ENCODE measurements around the gene RCCD1.
"Not testable (repeated sequence)": the region's sequence is repeated elsewhere in the genome, so short reads cannot be mapped to it uniquely, and the experiment has no call there.

Gene RCCD1

DNA sequence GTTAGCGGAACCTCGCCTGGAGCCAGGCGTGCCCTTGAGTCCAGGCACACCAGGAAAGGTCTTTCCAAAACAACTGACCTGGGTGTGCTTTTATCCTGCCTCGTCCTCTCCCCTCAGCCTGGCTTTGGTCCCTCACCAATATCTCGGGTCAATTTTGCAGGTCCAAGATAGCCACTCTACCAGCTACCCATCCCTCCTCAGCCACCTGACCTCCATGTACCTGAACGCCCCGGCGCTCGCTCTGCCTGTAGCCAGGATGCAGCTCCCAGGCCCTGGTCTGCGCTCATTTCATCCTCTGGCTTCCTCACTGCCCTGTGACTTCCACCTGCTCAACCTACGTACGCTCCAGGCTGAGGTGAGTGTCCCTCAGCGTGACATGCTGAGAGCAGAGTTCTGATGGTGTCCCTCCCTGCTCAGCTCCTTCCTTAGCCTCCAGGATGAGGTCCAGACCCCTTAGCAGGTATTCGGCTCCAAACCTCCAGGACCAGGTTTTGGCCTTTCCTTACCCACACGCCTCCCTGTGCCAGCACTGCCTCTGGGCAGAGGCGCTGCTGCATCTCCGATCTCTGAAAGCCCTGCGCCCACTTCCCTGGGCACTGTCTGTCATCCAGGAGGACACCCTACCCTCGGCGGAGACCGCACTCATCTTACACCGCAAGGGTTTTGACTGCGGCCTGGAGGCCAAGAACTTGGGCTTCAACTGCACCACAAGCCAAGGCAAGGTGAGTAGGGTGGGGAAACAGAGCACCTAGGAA, 36.5 kb upstream of the RCCD1 start:
- no peak for DNase-seq (ENCODE audit: low spot score)

DNA sequence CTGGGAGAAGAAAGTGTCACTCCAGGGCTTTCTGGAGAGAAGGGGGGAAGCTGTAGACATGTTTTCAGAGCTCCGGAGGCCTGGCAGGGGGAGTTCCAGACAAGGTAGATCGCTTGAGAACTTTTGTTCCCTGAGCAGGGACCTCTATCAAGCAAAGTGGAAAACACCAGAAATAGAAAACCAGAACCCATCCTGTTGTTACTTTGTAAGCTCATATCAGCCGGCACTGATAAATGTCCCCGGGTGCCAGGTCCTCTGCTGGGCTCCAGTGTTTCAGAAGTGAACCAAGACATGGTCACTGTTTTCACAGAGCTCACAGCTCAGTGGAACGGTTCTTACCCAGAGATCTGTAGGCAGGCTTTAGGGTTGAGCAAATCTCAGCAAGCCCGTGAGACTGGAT, 35.8 kb upstream of the RCCD1 start:
- no peak for DNase-seq (ENCODE audit: low spot score)

DNA sequence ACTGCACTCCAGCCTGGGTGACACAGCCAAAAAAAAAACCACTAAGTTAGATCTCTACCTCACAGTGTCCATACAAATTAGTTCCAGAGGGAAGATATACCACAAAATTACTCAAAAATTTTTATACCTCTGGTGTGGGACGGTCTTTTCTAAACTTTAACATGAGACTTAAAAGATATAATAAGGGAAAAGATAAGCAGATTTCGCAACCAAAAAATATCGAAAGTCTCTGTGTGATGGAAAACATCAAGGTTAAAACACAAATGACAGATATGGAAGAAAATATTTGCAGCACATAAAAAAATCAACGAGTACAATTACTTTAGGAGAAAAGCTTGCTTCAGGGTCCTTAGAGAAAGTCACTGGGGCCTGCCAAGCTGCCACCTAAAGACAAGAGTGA, 32.8 kb upstream of the RCCD1 start:
- DNase-seq (ENCODE audit: low spot score): no peak

DNA sequence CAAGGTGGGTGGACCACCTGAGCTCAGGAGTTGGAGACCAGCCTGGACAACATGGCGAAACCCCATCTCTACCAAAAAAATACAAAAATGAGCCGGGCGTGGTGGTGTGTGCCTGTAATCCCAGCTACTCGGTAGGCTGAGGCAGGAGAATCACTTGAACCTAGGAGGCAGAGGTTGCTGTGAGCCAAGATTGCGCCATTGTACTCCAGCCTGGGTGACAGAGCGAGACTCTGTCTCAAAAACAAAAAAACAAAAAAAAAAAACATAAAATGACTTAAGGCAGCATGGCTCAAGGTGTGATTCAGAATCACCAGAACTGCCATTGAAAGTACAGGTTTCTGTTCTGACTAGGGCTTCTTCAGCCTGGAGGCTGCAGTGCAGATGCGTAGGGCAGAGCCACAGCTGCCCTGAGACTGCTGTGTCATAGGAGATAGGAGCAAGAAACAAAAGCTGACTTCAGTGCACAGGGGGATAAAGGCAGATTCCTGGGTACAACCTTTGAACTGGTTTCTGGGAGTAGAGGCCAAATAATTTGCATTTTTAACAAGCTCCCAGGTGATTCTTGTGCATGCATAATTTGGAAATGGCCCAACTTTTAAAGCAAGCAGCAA, 31.9 kb upstream of the RCCD1 start:
- DNase-seq (ENCODE audit: low spot score): not testable (repeated sequence)

DNA sequence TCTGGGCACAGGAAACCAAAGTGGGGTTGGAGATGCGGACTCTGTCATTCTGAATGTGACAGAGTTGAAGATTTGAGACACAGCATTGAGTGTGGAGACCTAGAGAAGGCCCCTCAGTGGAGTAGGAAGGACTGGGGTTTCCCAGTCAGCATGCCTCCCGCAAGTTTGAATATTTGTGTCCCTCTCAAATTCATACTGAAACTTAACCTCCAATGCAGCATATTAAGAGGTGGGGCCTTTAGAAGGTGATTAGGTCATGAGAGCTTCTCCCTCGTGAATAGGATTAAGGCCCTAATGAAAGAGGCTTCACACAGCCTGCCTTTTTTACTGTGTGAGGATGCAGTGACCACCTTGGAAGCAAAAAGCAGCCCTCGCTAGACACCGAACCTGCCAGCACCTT, 30.3 kb upstream of the RCCD1 start:
- no peak for DNase-seq (ENCODE audit: low spot score)

DNA sequence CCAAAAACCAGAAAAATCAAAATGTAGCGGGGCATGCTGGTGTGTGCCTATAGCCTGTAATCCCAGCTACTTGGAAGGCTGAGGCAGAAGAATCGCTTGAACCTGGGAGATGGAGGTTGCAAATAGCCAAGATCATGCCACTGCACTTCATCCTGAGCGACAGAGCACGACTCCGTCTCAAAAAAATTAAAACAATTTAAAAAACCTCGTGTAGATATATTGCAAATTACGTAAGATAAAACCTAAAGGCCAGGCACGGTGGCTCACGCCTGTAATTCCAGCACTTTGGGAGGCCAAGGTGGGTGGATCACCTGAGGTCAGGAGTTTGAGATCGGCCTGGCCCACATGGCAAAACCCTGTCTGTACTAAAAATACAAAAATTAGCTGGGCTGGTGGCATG, 27.9 kb upstream of the RCCD1 start:
- DNase-seq (ENCODE audit: low spot score): not testable (repeated sequence)

DNA sequence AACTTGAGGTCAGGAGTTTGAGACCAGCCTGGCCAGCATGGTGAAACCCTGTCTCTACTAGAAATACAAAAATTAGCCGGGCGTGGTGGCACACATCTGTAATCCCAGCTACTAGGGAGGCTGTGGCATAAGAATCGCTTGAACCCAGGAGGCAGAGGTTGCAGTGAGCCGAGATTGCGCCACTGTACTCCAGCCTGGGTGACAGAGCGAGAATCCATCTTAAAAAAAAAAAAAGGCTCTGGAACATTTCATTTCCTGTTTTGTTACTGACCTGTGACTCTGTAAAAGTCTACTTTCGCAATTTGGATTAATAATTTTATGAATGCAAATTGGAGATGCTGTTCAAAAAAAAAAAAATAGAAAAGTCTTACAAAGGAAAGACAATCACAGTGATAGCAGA, 26.6 kb upstream of the RCCD1 start:
- not testable (repeated sequence) for DNase-seq (ENCODE audit: low spot score)

DNA sequence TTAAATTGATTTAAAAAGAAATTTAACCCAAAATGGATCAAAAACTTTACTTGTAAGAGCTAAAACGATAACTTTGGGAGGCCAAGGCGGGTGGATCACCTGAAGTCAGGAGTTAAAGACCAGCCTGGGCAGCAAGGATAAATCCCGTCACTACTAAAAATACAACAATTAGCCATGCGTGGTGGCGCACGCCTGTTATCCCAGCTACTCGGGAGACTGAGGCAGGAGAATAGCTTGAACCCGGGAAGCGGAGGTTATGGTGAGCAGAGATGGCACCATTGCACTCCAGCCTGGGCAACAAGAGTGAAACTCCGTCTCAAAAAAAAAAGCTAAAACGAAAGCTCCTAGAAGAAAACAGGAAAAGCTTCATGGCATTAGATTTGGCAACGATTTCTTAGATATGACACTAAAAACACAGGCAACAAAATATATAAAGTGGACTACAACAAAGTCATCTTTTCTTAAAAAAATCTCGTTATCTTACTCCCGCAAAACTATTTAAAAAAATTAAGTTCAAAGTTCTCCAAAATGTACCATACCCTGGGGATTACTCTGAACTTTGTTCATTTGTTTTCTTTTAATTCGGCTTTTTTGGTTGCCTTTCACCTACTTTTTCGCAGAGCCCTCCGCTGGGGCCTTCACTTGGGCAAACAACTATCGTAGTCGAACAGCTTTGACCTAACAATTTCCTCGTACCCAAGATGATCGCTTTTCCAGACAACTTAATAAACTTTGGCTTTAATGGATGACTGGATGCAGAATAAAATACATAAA, 25.3 kb upstream of the RCCD1 start:
- DNase-seq (ENCODE audit: low spot score): no peak

DNA sequence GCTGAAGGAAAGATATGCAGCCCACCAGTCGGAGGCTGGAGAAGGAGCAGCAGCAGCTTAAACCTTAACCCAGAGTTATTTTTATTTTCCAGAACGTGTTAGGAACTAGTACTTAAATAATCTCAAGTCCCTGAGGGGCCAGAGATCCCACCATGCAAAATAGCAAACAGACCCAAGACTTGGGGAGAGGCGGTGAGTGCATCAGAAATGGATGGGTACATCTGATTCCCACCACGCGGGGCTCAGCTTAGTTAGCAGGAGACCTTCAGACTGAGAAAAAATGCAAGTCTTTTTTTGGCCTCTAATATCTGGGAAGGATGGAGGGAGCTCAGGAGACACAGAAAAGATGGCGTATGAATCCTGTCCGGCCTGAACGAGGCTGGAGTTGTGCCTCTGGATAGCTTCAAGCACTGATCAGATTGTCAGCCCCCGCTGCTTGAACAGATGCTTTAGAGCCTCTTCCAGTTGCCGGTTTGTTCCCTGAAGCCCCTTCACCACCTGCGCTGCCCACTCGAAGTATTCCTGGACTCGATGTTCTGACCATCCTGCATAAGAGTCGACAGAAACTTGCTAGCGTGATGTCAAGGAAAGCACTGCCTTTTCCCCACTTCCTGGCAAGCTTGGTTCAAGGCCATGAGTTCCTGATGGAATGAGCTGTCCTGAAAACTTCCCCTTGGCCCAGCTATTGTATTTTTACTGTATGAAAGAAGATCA, 23.7 kb upstream of the RCCD1 start:
- DNase-seq (ENCODE audit: low spot score): no peak

DNA sequence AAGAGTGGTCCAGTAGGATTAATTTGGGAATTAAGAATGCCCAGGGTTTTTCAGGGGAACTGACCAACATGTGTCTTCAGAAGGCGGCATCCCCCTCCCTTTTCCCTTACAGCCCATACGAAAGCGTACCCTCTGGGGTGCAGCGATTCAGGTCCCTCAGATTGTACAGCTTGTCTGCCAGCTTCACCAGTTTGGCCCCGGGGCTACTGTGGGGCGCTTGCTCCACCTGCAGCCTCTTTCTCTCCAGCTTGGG, 23.2 kb upstream of the RCCD1 start:
- DNase-seq (ENCODE audit: low spot score): no peak

DNA sequence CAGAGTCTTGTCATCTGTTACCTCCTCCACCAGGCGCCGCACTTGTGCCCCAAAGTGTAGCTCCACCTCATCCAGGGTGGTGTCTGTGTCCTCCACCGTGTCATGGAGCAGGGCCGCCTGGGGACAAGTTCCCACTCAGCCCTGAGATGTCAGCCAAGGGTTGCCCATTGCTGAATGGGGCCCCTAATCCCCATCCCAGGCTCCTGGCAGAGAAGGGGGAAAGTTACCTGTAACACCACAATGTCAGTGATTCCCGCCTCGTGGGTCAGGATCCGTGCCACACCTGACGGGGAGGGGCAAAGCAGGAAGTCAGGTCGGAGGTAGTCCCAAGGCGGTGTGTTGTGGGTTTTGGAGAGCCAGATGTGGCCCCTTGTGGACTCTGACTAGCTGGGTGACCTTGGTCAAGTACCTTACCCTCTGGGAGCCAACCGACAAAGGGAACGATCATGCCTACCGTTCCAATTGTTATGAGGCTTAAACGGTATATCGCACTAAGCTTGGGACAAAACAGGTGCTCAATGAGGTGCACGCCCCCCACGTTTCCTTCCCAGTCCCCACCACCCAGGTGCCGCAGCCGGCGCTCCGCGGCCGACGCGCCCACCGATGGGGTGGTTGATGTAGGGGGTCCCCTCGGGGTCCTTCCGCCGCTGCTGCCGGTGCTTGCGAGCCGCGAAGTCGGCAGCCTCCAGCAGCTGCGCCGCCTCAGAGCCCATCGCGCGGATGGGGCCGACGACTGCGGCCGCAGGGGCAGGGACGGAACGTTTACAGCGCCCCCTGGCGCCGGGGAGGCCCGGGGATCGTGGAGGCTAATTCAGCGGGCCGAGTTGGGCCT, 22.6 kb upstream of the RCCD1 start, which contains the start of gene HDDC3:
TSS of gene HDDC3 (minus strand) at position 722 of the 832 bp plus-strand sequence. CDS start at position 713, 9 bp downstream.
- DNase-seq (ENCODE audit: low spot score): peak; percentile 82

DNA sequence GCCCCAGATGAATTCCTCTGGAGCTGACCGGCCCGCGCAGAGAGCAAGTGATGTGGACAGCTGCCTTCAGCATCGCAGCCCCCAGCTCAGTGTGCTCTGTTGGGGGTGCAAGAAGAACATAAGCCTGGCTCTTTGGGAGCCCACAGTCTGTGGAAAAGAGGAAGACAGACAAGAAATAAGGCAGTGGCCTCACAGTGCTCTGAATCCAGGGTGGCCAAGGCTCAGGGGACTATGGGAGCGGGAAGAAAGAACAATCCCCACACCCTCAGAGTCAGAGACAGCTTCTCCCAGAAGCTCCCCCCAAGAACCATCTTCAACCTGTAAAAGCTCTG, 22.1 kb upstream of the RCCD1 start:
- DNase-seq (ENCODE audit: low spot score): no peak

DNA sequence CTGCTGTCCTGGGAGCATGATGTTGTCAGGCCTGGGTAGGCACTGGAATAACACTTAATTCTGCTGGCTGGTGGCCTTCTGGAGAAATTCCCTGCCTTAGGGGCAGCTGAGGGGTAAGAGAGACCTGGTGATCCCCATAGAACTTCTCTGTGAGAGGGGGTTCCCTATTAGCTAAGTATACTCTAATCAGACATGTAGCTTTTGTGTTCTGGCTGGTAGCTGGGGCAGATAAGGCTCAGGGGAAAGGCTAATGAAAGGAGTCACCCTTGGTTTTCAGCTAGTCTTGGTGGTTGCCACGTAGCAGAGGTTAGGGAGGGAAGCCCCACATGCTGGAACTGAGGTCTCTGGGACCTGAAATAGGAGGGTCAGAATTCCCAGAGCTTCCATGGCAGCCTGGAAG, 21.4 kb upstream of the RCCD1 start:
- no peak for DNase-seq (ENCODE audit: low spot score)

DNA sequence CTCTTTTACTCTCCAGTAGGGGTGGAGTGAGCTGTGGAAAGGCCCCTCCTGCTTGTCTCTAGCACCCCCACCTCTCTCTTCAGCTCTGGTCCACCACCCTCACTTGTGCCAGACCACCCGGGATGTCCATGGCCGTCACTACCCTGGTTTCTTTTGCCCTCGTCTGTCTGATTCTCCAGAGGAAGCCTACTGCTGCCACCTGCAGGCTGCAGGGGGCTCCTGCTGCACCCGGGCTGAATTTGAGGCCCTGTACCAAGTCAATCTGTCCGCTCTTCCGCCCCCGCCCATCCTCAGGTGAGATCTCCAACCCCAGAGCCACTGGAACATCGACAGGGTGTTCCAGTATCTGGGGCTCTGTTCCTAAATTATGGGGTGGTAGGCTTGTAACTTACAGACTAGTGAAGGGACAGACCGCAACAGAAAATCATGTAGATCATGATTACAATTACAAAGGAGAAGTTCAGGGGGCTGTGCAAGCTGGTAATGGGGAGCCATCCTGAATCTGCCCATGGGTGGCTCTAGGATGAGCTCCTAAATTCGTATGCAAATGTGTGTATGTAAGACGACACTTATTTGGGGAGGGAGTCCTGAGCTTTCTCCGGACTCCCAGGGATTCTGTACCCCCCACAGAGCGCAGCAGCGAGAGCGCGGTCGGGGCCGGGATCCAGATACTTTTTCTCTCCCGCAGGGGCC, 20.3 kb upstream of the RCCD1 start:
- peak; percentile 92 for DNase-seq (ENCODE audit: low spot score)

DNA sequence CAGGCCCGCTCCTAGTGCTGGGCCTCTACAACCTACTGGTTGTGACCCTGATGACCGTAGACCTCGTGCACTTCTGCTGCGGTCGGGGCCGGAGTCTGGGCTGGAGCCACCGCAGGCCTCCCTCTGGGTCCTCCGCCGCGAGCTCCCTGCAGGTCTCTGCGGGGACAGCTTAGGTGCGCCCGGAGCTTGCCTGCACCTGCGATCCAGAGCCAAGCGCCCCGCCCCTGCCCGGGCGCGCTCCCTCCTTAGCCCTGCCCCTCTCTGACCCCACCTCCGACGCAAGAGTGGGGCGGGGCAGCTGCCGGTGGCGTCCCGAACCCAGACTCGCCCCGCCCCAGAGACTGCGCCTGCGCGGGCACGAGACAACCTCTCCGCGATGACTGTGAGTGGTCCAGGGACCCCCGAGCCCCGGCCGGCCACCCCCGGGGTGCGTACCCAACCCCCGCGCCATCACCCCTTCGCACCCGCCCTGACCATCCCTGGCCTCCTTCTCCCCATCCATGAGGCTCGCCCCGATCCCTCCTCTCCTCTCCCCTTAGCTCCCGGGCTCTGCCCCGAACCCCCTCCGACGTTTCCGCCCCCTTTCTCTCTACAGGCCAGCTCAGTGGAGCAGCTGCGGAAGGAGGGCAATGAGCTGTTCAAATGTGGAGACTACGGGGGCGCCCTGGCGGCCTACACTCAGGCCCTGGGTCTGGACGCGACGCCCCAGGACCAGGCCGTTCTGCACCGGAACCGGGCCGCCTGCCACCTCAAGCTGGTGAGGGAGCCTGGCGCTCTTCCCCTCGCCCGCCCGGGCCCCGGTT, 19.5 kb upstream of the RCCD1 start, which contains the start of gene UNC45A:
TSS of gene UNC45A (plus strand) at position 337 of the 803 bp plus-strand sequence. CDS start at position 377, 40 bp downstream.
- DNase-seq (ENCODE audit: low spot score): peak; percentile 94

DNA sequence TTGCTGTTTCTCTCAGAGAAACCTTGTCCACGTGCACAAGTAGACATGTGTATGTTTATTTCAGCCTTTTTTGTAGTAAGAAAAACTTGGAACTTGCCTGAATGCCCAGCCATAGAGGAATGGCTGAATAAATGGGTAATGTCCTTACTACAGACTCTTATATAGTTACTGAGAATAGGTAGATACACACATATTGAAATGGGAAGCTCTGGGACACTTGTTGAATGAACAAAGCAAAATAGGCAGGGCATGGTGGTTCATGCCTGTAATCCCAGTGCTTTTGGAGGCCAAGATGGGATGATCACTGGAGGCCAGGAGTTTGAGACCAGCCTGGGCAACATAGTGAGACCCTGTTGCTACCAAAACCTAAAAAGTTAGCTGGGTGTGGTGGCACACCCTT, 17.9 kb upstream of the RCCD1 start:
- DNase-seq (ENCODE audit: low spot score): no peak

DNA sequence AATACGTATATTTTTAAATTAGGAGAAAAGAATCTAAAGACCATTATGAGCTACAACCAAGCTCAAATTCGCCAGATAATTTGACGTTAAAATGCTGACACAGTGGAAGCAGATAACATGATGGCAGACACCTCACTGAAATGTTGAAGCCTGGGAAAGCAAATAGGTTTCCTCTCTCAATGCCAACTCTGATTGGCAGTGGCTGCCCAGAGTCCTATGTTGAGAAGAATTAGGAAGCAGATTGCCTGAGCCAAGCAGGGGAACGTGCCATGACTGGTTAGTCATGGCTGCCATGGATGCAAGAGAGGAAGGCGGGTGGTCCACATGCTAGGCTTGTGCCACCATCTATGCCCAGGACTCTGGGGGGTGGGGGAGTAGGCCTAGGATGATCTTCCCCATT, 16.4 kb upstream of the RCCD1 start:
- DNase-seq (ENCODE audit: low spot score): no peak

DNA sequence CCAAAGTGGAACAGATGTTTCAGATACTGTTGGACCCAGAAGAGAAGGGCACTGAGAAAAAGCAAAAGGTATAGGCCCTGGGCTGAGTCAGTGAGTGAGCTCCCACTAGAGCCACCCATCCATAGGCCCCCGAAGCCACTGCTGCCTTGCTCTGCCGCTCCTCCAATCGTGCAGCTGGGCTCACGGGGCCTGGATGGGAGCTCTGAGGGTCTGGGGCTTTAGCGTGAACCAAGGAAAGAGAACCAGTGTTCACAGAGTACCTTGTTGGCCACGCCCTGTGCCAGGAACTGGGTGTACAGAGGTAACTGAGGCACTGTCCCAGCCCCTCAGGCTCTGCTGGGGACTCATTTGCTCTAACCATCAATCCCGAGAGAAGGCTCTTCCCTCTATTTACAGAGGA, 14.9 kb upstream of the RCCD1 start:
- no peak for DNase-seq (ENCODE audit: low spot score)

DNA sequence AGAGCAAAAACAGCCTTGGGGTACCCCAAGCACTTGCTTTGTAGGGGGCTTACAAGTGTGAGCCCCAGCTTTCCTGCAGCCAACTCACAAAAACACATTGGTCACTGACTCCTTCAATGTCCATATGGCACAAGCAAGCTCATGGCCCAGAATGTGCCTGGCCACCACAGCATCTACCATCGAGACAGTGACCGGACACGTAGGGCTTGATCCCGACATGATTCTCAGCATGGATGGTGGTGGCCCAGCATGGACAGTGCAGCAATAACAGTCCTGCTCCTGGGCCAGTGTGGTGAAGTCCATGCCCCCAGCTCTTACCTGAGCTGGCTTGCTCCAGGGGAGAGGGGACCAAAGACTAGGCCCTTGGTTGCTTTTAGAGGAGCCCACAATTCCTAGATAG, 13.6 kb upstream of the RCCD1 start:
- DNase-seq (ENCODE audit: low spot score): no peak

All from Ammon's horn (tissue), 1 donor.